ENCODE results near the gene CDIPT.
"Not testable (repeated sequence)": the region's sequence is repeated elsewhere in the genome, so short reads cannot be mapped to it uniquely, and the experiment has no call there.

The CDIPT gene, protein sequence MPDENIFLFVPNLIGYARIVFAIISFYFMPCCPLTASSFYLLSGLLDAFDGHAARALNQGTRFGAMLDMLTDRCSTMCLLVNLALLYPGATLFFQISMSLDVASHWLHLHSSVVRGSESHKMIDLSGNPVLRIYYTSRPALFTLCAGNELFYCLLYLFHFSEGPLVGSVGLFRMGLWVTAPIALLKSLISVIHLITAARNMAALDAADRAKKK

GRCh38 chr16:29862884-29863668 is at the start of gene CDIPT:
CDIPT (minus strand) TSS chr16:29863226; CDS start chr16:29862857, 369 bp downstream.
- in situ Hi-C loops (cut with MboI; ENCODE audit: low sequenced_read_pairs), result no loop called here

GRCh38 chr16:29912087-29912486 is 49.1 kb upstream of the CDIPT start:
- in situ Hi-C loops (cut with MboI; ENCODE audit: low sequenced_read_pairs), result no loop called here

GRCh38 chr16:29911676-29912010 is 48.6 kb upstream of the CDIPT start:
- in situ Hi-C loops (cut with MboI; ENCODE audit: low sequenced_read_pairs), result no loop called here

DNA sequence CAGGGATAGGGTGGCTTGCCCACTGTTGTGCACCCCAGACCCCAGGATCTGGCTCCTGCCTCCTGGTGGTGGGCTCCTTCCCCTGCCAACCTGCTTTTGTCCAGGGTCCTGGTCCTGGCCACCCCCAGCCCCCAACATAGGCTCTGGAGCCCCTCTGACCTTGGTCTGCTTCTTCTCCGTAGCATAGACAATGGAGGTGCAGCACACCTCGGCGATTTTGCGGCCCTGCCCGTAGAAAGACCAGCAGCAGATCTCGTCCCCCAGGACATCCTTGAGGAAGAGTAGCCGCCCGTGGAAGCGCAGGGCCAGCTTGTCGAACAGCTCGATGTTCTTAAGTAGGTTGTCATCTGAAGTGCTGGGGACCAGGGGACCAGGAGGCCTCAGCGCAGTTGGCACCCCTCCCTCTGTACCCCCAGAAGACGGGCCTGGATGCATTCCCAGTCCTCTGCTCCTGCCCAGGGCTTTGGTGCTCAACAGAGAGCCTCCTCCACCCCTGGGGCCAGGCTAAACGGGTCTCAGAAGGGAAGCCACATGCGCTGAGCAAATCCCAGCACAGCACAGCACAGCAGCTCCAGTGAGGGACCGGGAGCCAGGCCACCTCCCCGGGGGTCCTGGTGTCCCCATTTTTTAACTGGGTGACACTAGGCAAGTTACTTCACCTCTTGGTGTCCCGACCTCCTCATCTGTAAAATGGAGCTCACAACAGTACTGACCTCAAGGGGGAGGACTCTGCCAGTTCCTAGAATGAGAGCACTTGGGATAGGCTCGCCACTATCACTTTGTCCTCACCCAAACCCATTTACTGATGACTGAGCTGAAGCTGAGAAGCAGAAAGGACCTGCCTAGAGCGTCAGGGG is 48.0 kb upstream of the CDIPT start:
- in situ Hi-C loops (cut with MboI; ENCODE audit: low sequenced_read_pairs), result no loop called here

DNA sequence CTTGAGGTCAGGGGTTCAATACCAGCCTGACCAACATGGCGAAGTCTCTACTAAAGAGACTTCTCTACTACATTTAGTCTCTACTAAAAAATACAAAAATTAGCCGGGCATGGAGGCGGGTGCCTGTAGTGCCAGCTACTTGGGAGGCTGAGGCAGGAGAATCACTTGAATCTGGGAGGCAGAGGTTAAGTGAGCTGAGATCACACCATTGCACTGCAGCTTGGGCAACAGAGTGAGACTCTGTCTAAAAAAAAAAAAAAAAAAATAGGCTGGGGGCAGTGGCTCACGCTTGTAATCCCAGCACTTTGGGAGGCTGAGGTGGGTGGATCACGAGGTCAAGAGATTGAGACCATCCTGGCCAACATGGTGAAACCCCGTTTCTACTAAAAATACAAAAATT is 46.8 kb upstream of the CDIPT start:
- in situ Hi-C loops (cut with MboI; ENCODE audit: low sequenced_read_pairs), result not testable (repeated sequence)

DNA sequence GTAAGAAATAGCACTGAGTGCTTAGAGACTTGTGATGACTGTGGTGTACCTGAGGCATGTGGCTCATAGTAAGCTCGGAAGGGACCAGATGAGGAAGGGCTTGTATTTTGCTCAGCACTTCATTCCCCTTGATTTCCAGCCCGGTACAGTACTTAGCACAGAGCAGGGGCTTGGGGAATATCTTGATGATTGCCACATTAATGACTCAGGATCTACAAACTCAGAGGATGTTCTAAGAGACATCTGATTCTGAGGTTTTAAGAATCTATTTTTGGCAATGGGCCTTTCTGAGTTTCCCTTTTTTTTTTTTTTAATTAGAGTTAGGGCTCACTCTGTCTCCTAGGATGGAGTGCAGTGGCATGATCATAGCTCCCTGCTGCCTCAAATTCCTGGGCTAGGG is 46.4 kb upstream of the CDIPT start:
- in situ Hi-C loops (cut with MboI; ENCODE audit: low sequenced_read_pairs), result no loop called here

DNA sequence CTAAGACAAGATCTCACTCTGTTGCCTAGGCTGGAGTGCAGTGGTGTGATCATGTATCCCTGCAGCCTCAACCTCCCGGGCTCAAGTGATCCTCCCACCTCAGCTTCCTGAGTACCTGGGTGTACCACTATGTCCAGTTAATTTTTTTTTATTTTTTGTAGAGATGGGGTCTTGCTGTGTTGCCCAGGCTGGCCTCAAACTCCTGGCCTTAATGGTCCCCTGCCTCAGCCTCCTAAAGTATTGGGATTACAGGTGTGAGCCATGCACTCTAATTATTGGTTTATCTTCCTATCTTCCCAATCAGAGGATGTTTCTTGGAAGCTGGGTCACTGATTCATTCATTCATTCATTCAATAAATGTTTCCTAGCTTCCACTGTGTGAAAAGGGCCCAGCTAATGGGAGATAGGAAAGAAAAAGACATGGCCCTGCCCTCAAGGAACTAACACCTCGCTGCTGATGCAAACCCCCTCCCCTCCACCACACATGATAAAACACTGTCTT is 45.7 kb upstream of the CDIPT start:
- in situ Hi-C loops (cut with MboI; ENCODE audit: low sequenced_read_pairs), result no loop called here

- in situ Hi-C loops (cut with MboI; ENCODE audit: low sequenced_read_pairs), result no loop called here
Observed at GRCh38 chr16:29907973-29908372, 44.9 kb upstream of the CDIPT start.

- in situ Hi-C loops (cut with MboI; ENCODE audit: low sequenced_read_pairs), result no loop called here
Observed at GRCh38 chr16:29906520-29907244, 43.7 kb upstream of the CDIPT start.

DNA sequence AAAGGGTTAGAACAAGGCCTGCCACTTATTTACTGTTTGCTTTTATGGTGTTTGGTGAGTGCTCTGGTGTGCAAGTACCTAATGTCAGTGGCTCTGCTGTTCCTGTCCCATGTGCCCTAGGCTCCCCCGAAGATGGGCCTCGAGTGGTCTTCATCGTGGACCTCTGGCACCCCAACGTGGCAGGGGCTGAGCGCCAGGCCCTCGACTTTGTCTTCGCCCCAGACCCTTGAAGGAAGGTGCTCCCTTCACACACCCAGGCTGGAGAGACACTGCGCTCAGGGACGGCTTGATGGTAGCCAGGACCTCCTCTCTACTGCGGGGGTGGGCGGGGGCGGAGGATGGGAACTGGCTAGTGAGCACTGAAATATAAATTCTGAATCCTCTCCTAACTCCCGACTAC is 42.6 kb upstream of the CDIPT start:
- in situ Hi-C loops (cut with MboI; ENCODE audit: low sequenced_read_pairs), result no loop called here

DNA sequence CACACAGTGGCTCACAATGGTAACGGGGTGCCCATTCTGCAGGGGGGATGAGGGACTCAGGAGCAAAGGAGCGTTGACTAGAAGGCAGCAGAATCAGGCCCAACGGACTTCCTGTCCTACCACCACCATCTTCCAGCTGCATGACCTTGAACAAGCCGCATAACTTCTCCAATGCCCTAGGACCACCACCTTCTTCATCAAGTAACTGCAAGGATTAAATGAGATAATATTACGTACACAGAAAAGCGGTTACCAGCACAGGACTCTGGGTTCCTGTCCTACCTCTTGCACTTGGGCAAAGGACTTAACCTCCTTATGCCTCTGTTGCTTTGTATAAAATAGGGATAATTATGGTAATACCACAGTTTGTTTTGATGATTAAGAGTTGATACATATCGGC is 41.9 kb upstream of the CDIPT start:
- in situ Hi-C loops (cut with MboI; ENCODE audit: low sequenced_read_pairs), result no loop called here

- in situ Hi-C loops (cut with MboI; ENCODE audit: low sequenced_read_pairs), result no loop called here
Observed at GRCh38 chr16:29903590-29903989, 40.6 kb upstream of the CDIPT start.

DNA sequence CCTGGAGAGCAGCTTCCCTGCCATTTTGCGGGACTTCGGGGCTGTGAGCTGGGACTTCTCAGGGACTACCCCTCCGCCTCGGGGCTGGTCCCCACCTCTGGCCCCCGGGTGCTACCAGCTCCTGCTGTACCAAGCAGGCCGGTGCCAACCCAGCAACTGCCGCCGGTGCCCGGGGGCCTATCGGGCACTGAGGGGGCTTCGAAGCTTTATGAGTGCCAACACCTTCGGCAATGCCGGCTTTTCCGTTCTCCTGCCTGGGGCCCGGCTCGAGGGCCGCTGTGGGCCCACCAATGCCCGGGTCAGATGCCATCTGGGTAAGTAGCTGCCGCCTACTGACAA is 38.5 kb upstream of the CDIPT start:
- in situ Hi-C loops (cut with MboI; ENCODE audit: low sequenced_read_pairs), result no loop called here

GRCh38 chr16:29900888-29901606 is 38.0 kb upstream of the CDIPT start:
- in situ Hi-C loops (cut with MboI; ENCODE audit: low sequenced_read_pairs), result no loop called here

- in situ Hi-C loops (cut with MboI; ENCODE audit: low sequenced_read_pairs), result no loop called here
Observed at GRCh38 chr16:29900102-29900887, 37.3 kb upstream of the CDIPT start, which contains the start of gene ASPHD1. ASPHD1 (plus strand) TSS chr16:29900488; CDS start chr16:29900972, 484 bp downstream.

DNA sequence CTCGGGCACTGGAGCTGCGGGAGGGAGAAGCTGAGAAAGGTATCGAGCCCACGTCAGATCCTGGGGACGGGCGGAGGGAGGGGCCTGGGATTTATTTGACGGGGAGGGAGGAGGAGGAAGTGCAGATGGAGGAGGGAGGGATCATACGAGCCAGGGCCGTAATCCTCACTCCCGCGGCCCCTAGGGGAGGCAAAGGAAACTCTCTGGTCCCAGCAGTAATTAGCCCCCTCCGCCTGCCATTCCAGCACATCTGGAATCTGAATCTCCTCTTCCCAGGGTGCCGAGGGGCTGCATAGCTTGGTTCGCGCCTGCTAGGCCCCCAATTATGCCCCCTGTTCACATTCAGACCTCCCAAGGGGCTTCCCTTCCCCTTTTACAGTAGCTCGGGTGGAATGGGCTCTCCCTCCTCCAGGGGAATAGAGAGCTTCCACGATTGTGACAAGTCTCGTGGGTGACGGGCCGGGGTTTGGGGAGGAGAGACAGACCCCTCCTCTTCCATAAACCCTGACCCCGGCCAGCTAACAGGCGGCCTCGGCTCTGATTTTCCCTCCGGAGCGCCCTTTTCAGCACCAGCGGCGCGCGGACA is 36.6 kb upstream of the CDIPT start, which contains the start of gene SEZ6L2:
Gene SEZ6L2, minus strand, starts transcription at position 35 of the 586 bp plus-strand sequence. CDS start 531 bp downstream, outside the sequence.
- in situ Hi-C loops (cut with MboI; ENCODE audit: low sequenced_read_pairs), result no loop called here

- in situ Hi-C loops (cut with MboI; ENCODE audit: low sequenced_read_pairs), result no loop called here
Observed at GRCh38 chr16:29898804-29899515, 35.9 kb upstream of the CDIPT start.

- in situ Hi-C loops (cut with MboI; ENCODE audit: low sequenced_read_pairs), result no loop called here
Observed at GRCh38 chr16:29898135-29898803, 35.2 kb upstream of the CDIPT start.

Measured in HL-60/S4 treated with retinoic acid at 250 ng/mL for 4 days and 3 days (cell line).